Astrocyte of the cerebellum (primary cell): ENCODE results near the gene CHRNB4.

Experiments
- DNase-seq: peaks from one replicate; pipeline ENCODE4 v3.0.0-alpha.2; 2011; ENCODE audit warnings: low read depth
- H3K4me3 ChIP-seq: 2 replicates; pipeline ENCODE4 v1.5.1; 2011; ENCODE audit warnings: mild to moderate bottlenecking, low read depth, low read length, moderate library complexity
- CTCF ChIP-seq: IDR thresholded peaks from 2 replicates; pipeline ENCODE4 v1.5.1; 2012; ENCODE audit warnings: low read length, low read depth, moderate library complexity, mild to moderate bottlenecking; ENCODE audit errors: missing control alignments
- in situ Hi-C: cut with HindIII; loops from 2 replicates; pipeline ENCODE4 v1.10.0; 2017; ENCODE audit warnings: low sequenced_read_pairs

The CHRNB4 gene

GRCh38 chr15:78623786-78624497 lies 17.1 kb downstream of the CHRNB4 start:
- in situ Hi-C loops: no loop called here
- no peak for TF ChIP-seq CTCF
- DNase-seq: no peak
- no peak overlapping the region for H3K4me3 ChIP-seq

DNA sequence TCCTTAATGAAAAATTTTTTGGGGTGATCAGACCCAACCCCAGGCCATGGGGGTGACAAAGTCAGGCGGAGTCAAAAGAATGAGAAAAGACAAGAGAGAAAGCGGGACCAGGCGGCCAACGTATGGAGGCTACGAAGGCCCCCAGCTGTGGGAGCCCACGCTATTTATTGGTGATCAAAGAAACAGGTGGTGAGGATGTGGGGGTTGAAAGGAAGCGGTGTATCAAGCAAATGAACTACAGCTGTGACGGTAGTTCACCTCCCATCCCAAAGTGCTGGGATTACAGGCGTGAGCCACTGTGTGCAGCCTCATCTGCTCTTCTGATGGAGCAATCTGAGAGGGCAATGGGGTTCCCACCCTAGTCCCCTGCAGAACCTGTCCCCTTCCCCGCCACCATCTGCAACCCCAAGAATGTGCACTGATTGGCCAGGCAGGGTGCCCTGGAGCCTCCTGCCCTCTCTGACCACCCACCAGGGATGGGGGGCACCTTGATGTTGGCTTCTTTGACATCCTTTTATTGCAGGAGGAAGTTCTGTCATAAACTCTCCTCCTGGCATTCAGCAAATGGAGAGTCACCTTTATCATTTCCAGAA lies 19.1 kb downstream of the CHRNB4 start:
- in situ Hi-C loops: no loop called here
- DNase-seq: no peak
- H3K4me3 ChIP-seq: no peak overlapping the region
- no peak for TF ChIP-seq CTCF

DNA sequence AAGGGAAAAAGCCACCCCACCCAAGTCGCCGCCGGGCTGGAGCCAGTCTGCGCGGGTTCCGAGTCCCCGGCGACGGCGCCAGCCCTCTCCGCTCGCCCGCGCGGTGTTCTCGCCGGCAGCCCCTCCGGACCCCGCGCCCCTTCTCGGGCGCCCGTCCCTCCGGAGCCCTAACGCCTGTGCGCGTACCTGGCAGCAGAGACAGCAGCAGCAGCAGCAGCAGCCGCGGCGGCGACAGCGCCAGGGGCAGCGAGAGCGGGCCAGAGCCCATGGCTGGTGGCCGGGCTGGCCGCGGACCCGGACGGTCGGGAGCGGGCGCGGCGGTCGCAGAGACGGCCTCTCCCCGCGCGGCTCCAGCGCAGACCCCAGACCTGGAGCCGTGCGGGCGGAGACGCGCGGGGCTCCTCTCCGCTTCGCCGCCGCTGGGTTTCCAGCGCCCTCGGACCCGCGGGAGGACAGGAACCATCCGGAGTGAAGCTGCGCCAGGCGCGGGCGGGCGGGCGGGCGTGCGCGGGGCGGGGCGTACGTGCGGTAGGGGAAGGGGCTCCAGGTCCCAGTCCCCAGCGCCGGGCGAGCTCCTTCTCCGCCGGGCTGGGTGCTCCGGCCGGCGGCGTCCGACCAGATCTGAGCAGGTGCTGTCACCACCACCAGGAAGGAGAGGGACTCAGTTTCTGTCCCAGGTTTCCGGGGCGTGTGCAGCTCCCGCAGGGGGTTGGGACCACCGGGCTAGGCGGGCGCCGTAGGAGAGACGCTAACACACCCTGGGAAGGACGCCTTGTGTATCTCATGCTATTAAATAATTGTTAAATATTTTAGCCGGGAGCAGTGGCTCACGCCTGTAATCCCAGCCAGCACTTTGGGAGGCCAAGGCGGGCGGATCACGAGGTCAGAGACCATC lies 20.2 kb downstream of the CHRNB4 start, which contains the start of gene CHRNA3:
TSS of gene CHRNA3 (minus strand) at position 470 of the 895 bp plus-strand sequence. CDS start at position 268, 202 bp downstream.
- DNase-seq: no peak
- in situ Hi-C loops: no loop called here
- peak within 1 kb of the TSS; percentile 9 for H3K4me3 ChIP-seq
- TF ChIP-seq CTCF: no peak

GRCh38 chr15:78620021-78620526 lies 20.9 kb downstream of the CHRNB4 start:
- no peak for DNase-seq
- TF ChIP-seq CTCF: peak; percentile 13
- in situ Hi-C loops: no loop called here
- peak overlapping the region; percentile 9 for H3K4me3 ChIP-seq

GRCh38 chr15:78619022-78619950 lies 21.7 kb downstream of the CHRNB4 start:
- in situ Hi-C loops: no loop called here
- H3K4me3 ChIP-seq: no peak overlapping the region
- no peak for DNase-seq
- no peak for TF ChIP-seq CTCF
